ENCODE results near the gene ARGFX.

- no peak for TF ChIP-seq POLR2A (IDR thresholded peaks at IDR 0.05)
- TF ChIP-seq CTCF (IDR thresholded peaks at IDR 0.05), result no peak
Observed at GRCh38 chr3:121592856-121593702, 25.3 kb downstream of the ARGFX start, which contains the start of gene FBXO40.

Data from thyroid gland (tissue), 4 donors.